Neural progenitor cell (in vitro differentiated cells): Measurements from ENCODE around the gene NBDY. TPM values are rescaled to one million over a fixed set of nuclear protein-coding genes. Genes with fewer than 3 reads are reported as not detected.
"Not testable (repeated sequence)": the region's sequence is repeated elsewhere in the genome, so short reads cannot be mapped to it uniquely, and the experiment has no call there.

Experiments used
- DNase-seq: peaks from one replicate; pipeline ENCODE4 v3.0.0-alpha.2; 2016; ENCODE audit warnings: low spot score
- H2AFZ ChIP-seq: fragments of 200-600 bp; sonication (generic); replicated peaks from 2 replicates; pipeline ENCODE4 v1.6.1; 2016; ENCODE audit warnings: antibody characterized with exemption
- H3F3A ChIP-seq: fragments of 200-600 bp; sonication (generic); 2 replicates; pipeline ENCODE4 v1.6.1; 2016; ENCODE audit warnings: antibody characterized with exemption, low read depth
- H3K27ac ChIP-seq: fragments of 200-600 bp; sonication (generic); 2 replicates; pipeline ENCODE4 v1.5.1; 2016; ENCODE audit warnings: mild to moderate bottlenecking
- H3K27me3 ChIP-seq: fragments of 200-600 bp; sonication (generic); 2 replicates; pipeline ENCODE4 v1.6.1; 2016; ENCODE audit warnings: mild to moderate bottlenecking, moderate library complexity
- H3K36me3 ChIP-seq: fragments of 200-600 bp; sonication (generic); 2 replicates; pipeline ENCODE4 v1.5.1; 2016
- H3K4me1 ChIP-seq: fragments of 200-600 bp; sonication (generic); 2 replicates; pipeline ENCODE4 v1.6.1; 2016; ENCODE audit warnings: mixed run types
- H3K4me2 ChIP-seq: fragments of 200-600 bp; sonication (generic); 2 replicates; pipeline ENCODE4 v1.6.1; 2016
- H3K4me3 ChIP-seq: fragments of 200-600 bp; sonication (generic); 2 replicates; pipeline ENCODE4 v1.5.1; 2016
- H3K79me2 ChIP-seq: fragments of 200-600 bp; sonication (generic); 2 replicates; pipeline ENCODE4 v1.6.1; 2016; ENCODE audit warnings: low read depth
- H3K9ac ChIP-seq: fragments of 200-600 bp; sonication (generic); 2 replicates; pipeline ENCODE4 v1.6.1; 2016
- H3K9me3 ChIP-seq: fragments of 200-600 bp; sonication (generic); 2 replicates; pipeline ENCODE4 v1.5.1; 2016; ENCODE audit warnings: low read depth
- H4K20me1 ChIP-seq: fragments of 200-600 bp; sonication (generic); 2 replicates; pipeline ENCODE4 v1.6.1; 2016; ENCODE audit warnings: low read depth
- H3K27ac Mint-ChIP-seq: 3 replicates; pipeline ENCODE4 v1.8.0; 2021; ENCODE audit warnings: mixed read lengths
- H3K27me3 Mint-ChIP-seq: 2 replicates; pipeline ENCODE4 v1.8.0; 2022; ENCODE audit warnings: low read depth, mild to moderate bottlenecking, inconsistent platforms, moderate library complexity, mixed read lengths; ENCODE audit not compliant: insufficient read depth
- H3K36me3 Mint-ChIP-seq: 3 replicates; pipeline ENCODE4 v1.8.0; 2021; ENCODE audit warnings: mixed read lengths
- H3K4me1 Mint-ChIP-seq: 3 replicates; pipeline ENCODE4 v1.8.0; 2021; ENCODE audit warnings: mixed read lengths
- H3K4me3 Mint-ChIP-seq: 3 replicates; pipeline ENCODE4 v1.8.0; 2021; ENCODE audit warnings: mild to moderate bottlenecking, moderate library complexity, mixed read lengths
- H3K9me3 Mint-ChIP-seq: 3 replicates; pipeline ENCODE4 v1.8.0; 2020; ENCODE audit warnings: mixed read lengths
- total RNA-seq: library from RNA; depleted of rRNA; stranded (reverse); fragments of >200 nt; gene quantifications from 2 replicates; pipeline ENCODE4 v1.2.3, GENCODE V29; 2015; ENCODE audit warnings: low replicate concordance

The NBDY gene
- total RNA-seq, 1 donor from 2014 or later = 12.2 TPM

DNA sequence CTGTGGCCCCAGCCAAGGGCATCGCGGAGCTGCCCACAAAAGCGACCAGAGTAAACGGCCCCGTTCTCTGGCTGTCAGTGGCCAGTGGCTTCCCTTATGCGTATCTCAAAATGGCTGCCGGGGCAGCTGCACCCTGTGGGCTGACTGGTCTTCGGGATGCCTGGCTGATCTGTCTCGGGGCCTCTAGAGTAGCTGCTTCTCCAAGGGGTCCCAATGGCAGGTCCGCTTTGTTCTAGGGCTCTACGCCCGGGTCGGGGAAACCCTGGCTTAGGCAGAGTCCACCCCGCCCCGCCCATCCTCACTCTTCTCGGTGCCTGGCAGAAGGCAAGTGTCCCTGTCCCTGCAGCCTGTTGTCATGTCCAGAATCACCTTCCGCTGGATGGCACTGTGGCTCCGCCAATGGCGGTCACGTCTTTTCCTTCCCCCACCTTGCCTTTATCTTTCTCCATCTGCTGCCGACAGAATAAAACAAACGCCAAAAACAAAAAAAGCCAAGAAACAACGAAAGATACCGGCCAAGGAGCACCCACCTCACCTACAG lies 39.1 kb downstream of the NBDY start:
- not testable (repeated sequence) for H4K20me1 ChIP-seq, H3K4me2 ChIP-seq, H3K9ac ChIP-seq, H3K9me3 Mint-ChIP-seq, H3K36me3 Mint-ChIP-seq, H3F3A ChIP-seq, H3K4me3 ChIP-seq, H3K27ac Mint-ChIP-seq, H3K4me1 ChIP-seq, H3K4me3 Mint-ChIP-seq, H3K27me3 ChIP-seq, H3K27me3 Mint-ChIP-seq, H3K9me3 ChIP-seq, H3K27ac ChIP-seq, H3K79me2 ChIP-seq, H3K36me3 ChIP-seq, H3K4me1 Mint-ChIP-seq, DNase-seq, H2AFZ ChIP-seq

DNA sequence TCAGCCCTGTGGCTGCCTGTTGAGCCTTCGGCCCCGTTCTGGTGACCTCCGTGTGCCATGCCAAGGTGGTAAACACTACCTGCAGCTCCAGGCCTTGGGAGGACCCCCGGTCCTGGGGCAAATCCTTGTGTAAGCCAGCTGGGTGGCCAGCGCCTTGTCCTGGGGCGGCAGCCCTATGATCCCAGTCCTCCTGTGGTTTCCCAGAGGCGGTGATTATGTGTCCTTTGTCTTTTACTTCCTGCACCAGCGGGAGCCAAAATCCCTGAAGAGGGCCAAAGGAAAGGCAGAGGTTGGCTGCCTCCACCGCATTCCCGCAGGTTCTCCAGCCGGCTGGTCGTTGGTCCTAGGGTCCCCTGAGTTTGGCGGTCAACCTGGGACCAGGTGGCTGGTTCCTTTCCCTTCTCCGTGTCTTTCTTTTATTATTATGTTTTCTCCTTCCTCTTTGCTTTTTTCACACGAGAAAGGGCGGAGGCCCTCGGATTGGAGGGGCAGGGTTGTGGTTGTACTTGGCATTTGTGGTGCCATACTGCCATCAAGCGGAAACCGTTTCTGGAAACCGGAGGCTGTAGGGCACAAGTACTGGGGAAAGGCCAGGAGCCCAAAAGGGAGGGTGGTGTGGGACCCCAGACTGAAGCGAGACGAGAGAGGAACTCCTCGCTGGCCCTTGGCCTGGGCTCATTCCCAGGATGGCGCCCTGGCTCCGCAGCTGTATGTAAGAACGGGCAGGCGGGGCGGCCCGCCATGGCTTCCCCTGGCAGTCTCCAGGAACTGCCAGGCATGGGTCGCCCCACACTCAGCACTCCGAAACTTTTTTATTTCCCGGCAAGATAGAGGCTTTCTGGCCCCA lies 43.9 kb downstream of the NBDY start:
- H4K20me1 ChIP-seq, H2AFZ ChIP-seq, H3F3A ChIP-seq, H3K36me3 Mint-ChIP-seq, H3K27me3 Mint-ChIP-seq, H3K27me3 ChIP-seq, H3K4me3 Mint-ChIP-seq, H3K9me3 ChIP-seq, H3K9ac ChIP-seq, DNase-seq, H3K79me2 ChIP-seq, H3K4me1 Mint-ChIP-seq, H3K4me2 ChIP-seq, H3K36me3 ChIP-seq, H3K27ac ChIP-seq, H3K4me1 ChIP-seq, H3K4me3 ChIP-seq, H3K27ac Mint-ChIP-seq, H3K9me3 Mint-ChIP-seq: not testable (repeated sequence)

DNA sequence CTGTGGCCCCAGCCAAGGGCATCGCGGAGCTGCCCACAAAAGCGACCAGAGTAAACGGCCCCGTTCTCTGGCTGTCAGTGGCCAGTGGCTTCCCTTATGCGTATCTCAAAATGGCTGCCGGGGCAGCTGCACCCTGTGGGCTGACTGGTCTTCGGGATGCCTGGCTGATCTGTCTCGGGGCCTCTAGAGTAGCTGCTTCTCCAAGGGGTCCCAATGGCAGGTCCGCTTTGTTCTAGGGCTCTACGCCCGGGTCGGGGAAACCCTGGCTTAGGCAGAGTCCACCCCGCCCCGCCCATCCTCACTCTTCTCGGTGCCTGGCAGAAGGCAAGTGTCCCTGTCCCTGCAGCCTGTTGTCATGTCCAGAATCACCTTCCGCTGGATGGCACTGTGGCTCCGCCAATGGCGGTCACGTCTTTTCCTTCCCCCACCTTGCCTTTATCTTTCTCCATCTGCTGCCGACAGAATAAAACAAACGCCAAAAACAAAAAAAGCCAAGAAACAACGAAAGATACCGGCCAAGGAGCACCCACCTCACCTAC lies 44.5 kb downstream of the NBDY start:
- H3K9me3 ChIP-seq, H3K27me3 ChIP-seq, H3K27ac Mint-ChIP-seq, H2AFZ ChIP-seq, H3K27ac ChIP-seq, H3K36me3 ChIP-seq, H3K79me2 ChIP-seq, H3K36me3 Mint-ChIP-seq, H3F3A ChIP-seq, H3K4me1 ChIP-seq, DNase-seq, H3K27me3 Mint-ChIP-seq, H3K4me1 Mint-ChIP-seq, H3K4me3 Mint-ChIP-seq, H3K9me3 Mint-ChIP-seq, H3K4me2 ChIP-seq, H4K20me1 ChIP-seq, H3K9ac ChIP-seq, H3K4me3 ChIP-seq: not testable (repeated sequence)

GRCh38 chrX:56778099-56778923 lies 49.3 kb downstream of the NBDY start:
- not testable (repeated sequence) for H2AFZ ChIP-seq, H3K27ac ChIP-seq, H3K27me3 Mint-ChIP-seq, H3K9ac ChIP-seq, H3K4me3 Mint-ChIP-seq, H3K4me2 ChIP-seq, DNase-seq, H4K20me1 ChIP-seq, H3K36me3 ChIP-seq, H3F3A ChIP-seq, H3K4me1 Mint-ChIP-seq, H3K4me3 ChIP-seq, H3K9me3 ChIP-seq, H3K4me1 ChIP-seq, H3K27me3 ChIP-seq, H3K27ac Mint-ChIP-seq, H3K79me2 ChIP-seq
- Mint-ChIP-seq H3K9me3 (peaks cover 16% of the 10 kb centered on the region), H3K36me3 (peaks cover 14% of the 10 kb centered on the region)

DNA sequence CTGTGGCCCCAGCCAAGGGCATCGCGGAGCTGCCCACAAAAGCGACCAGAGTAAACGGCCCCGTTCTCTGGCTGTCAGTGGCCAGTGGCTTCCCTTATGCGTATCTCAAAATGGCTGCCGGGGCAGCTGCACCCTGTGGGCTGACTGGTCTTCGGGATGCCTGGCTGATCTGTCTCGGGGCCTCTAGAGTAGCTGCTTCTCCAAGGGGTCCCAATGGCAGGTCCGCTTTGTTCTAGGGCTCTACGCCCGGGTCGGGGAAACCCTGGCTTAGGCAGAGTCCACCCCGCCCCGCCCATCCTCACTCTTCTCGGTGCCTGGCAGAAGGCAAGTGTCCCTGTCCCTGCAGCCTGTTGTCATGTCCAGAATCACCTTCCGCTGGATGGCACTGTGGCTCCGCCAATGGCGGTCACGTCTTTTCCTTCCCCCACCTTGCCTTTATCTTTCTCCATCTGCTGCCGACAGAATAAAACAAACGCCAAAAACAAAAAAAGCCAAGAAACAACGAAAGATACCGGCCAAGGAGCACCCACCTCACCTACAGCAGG lies 50.0 kb downstream of the NBDY start:
- not testable (repeated sequence) for H3K4me3 Mint-ChIP-seq, H3K27me3 ChIP-seq, H3K4me2 ChIP-seq, H3K27me3 Mint-ChIP-seq, H3K4me1 ChIP-seq, H3K27ac ChIP-seq, H3K9ac ChIP-seq, H3K4me3 ChIP-seq, H3K9me3 ChIP-seq, H3F3A ChIP-seq, DNase-seq, H3K27ac Mint-ChIP-seq, H3K79me2 ChIP-seq, H3K36me3 ChIP-seq, H4K20me1 ChIP-seq, H3K4me1 Mint-ChIP-seq, H2AFZ ChIP-seq
- H3K36me3 Mint-ChIP-seq = peaks cover 16% of the 10 kb centered on the region
- H3K9me3 Mint-ChIP-seq = peaks cover 16% of the 10 kb centered on the region

DNA sequence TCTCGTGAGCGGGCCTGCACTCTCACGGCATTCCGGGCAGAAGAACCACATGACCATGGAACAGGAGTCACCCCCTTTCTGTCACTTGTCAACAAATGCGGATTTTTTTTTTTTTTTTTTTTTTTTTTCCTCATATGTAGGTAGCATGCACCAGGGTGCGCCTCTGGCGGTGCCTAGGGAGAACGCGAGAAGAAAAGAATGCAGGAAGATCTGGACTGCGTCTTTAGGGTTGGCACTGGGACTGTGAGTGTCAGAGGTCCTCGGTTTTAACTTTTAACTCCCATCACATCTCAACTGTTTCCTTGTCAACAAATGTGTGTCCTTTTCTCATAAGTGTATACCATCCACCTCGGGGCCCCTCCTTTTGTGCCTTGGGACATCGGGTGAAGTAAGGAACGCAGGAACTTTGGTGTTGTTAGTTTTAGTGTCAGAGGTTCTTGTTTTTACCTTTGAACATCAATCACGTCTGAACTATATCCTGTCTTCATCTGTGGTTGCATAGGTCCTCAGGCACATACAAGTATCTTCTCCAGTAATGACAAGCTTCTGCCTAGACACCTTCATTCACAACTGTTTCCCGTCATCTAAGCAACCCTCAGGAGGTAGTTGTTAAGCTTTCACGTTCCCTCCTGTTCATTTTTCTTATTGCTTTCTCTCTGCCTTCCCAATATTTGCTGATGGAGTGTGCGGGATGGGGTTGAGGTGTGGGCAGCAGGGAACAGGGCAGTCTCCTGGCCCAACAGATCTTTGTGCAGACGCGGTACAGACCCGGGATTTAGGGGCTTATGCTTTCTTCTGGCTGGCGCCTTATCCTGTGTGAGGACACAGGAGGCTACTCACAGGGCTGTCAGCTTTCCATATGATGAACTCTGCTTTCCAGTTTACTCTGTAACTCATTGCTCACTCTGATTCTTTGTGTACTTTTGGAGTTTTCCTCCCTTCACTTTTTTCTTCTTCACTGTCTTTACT lies 51.9 kb downstream of the NBDY start:
- H3K36me3 Mint-ChIP-seq = peaks cover 29% of the 10 kb centered on the region
- peaks cover 10% of the 10 kb centered on the region for H3K27me3 Mint-ChIP-seq
- not testable (repeated sequence) for H3K36me3 ChIP-seq, H3K4me1 ChIP-seq, H3K4me3 ChIP-seq, H3K9ac ChIP-seq, H3F3A ChIP-seq, H3K4me2 ChIP-seq, H3K79me2 ChIP-seq, H3K27ac Mint-ChIP-seq, H2AFZ ChIP-seq, H3K27me3 ChIP-seq, H3K27ac ChIP-seq, H3K4me1 Mint-ChIP-seq, H4K20me1 ChIP-seq, H3K9me3 ChIP-seq, H3K4me3 Mint-ChIP-seq, DNase-seq
- peaks cover 27% of the 10 kb centered on the region for H3K9me3 Mint-ChIP-seq
